ENCODE data around the gene CAT.
"Not testable (repeated sequence)": the region's sequence is repeated elsewhere in the genome, so short reads cannot be mapped to it uniquely, and the experiment has no call there.

The CAT gene

DNA sequence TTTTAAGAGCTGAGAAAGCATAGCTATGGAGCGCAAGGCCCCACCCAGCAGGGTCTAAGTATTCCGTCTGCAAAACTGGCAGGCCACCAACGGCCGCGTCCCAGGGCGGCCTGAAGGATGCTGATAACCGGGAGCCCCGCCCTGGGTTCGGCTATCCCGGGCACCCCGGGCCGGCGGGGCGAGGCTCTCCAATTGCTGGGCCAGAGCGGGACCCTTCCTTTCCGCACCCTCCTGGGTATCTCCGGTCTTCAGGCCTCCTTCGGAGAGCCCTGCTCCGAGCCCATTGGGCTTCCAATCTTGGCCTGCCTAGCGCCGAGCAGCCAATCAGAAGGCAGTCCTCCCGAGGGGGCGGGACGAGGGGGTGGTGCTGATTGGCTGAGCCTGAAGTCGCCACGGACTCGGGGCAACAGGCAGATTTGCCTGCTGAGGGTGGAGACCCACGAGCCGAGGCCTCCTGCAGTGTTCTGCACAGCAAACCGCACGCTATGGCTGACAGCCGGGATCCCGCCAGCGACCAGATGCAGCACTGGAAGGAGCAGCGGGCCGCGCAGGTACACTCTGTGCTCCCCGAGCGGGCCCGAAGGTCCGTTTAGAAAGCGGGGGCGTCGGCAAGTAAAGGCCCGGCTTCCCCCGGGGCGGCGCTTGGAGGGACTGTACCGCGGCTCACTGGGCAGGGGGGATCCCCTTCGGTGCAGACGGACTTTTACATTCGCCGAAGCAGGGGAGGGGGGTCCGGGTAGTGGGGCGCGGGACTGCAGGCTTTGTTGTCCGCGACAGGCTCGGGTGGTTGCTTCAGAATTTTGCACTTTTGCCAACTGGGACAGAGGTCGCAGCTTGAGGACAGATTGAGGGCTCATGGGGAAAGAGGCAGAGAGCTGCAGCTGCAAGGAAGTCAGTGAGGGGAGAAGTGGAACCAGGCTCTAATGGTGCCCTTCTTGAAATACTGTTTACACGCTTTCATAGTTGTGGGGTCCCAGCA, at the start of gene CAT:
TSS of gene CAT (plus strand) at position 406 of the 979 bp plus-strand sequence. CDS start at position 486, 80 bp downstream.
- DNase-seq: peak; percentile 77

DNA sequence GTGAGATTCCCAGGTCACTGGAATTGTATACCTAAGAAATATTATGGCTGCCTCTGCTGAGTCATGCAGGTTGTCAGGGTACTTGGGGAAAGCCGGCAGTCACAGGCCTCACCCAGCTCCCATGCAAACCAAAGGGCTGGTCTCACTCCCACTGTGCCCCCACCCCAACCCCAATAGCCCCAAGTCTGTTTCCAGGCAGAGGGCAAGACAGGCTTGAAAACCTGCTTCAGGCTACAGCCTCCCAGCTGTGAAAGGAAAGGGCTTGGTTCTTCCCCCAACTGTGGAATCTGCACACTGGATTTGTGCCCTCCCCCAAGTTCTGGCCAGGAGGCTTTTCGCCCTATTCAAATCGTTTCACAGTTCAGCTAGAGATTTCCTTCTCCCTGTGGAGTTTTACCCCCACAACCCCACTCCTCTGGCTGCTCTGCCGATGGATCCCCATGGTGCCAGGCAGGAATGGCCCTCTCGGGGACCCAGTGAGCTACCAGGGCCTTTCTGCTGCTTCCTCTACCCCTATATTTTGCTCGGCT, 43.9 kb upstream of the CAT start:
- DNase-seq: no peak

DNA sequence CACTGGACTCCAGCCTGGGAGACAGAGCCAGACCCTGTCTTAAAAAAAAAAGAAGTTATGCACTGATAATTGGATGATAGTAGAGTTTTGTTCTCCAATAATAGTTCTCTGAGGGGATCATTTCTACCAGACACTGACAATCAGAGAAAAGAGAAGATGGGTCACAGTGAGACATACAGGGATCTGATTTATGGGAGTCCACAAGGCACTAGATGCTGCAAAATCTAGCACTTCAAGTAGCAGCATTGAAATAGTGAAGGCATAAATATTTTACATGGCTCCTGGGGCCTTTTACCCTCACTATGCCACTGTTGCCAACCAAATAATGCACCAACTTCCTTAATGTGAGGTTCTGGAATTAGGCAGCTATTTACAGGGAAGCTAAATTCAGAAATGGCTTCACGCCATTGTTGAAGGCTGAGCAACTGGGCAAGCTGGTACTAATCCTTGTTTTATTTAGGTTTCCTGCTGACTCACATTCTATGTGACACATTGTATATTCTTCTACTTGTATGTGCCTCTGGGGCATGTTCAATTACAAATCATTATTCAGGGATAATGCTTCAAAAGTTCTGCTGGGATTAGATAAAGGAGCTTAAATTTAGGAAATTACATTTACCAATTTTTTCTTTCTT, 42.7 kb upstream of the CAT start:
- DNase-seq: no peak

DNA sequence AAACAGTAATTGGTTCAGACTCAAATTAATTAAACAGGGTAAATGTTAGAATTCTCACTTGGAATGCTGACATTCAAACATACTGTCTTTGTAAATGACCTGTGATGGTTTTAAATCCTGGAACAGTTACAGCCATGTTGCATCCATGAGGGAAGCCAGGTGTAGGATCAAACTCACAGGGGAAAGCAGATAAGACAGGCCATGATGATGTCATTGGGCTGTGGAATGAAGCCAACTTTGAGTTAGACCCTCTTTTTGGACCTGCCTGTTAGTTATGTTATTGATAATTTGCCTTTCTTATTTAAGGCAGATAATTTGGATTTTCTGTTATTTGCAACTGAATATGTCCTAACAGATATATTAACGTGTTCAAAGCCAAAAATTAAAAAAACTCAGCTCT, 41.6 kb upstream of the CAT start:
- no peak for DNase-seq

DNA sequence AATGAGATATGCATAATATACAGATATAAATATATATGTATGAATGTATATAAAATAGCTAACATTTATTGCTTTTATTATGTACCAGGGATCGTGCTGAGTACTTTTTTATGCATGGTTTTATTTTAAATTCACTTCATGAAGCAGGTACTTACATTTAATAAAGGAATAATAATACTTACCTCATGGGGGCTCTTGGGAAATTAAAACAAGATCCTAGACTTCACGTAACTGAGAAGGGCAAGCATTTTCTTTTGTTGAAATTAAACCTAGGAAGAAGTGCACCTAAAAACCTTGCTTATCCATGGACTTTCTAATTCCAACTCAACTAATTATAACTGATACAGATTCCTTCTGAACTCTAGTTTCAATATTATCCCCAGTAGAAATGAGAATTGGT, 40.9 kb upstream of the CAT start:
- DNase-seq: no peak

DNA sequence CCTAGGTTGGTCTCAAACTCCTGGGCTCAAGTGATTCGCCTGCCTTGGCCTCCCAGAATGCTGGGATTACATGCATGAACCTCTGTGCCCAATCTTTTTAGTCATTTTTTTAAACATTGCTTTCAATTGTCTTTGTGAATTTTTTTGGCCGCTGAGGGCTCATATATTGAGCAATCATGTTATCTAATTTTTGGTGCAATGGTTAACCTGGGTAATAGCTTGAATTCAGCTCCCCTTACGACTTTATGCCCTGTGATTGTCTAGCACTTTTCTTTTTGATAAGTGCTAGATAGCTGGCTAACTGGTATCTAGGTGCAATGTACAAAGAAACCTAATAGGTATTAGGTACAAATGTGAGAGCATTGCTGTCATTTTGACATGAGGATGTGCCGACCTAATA, 35.3 kb upstream of the CAT start:
- no peak for DNase-seq

DNA sequence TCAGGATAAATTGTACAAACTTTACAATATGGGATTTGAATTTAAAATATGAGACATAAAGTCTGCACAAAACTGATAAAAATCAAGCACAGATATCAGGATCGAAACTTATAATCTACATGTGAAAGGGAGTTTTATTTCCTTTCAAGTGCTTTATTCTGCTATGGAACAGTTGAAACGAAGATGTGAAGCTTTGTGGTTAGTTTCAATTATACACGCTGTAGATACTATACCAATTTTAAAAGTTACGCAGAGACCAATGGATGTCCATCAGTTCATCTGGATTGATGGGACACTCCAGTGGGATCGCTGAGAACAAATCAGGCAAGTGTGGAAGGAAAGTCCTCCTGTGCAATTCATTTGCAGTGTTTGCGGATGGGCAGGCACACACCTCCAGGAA, 34.5 kb upstream of the CAT start:
- DNase-seq: no peak

DNA sequence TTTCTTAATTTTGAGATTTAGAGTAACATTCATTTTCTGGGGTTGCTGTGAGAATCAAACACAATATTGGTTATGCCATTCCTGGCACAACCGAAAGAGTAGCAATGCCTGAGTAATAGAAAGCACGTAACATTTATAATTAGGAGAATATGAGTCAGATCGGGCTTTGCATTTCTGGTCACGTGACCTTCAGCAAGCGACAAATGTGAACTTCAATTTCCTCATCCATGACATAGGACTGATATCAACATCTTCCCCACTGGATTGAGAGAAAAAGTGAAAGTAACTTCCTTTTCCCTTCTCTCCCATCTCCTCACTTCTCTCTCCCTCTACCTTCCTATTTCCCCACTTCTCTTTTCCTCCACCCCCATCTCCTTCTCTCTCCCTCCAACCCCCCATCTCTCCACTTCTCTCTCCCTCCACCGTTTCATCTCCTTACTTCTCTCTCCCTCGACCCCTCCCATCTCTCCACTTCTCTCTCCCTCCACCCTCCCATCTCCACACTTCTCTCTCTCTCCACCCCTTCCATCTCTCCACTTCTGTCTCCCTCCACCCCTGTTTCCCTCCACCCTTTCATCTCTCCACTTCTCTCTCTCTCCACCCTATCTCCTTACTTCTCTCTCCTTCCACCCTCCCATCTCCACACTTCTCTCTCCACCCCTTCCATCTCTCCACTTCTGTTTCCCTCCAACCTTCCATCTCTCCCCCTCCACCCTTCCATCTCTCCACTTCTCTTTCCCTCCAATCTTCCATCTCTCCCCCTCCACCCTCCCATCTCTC, 33.5 kb upstream of the CAT start:
- DNase-seq: no peak

DNA sequence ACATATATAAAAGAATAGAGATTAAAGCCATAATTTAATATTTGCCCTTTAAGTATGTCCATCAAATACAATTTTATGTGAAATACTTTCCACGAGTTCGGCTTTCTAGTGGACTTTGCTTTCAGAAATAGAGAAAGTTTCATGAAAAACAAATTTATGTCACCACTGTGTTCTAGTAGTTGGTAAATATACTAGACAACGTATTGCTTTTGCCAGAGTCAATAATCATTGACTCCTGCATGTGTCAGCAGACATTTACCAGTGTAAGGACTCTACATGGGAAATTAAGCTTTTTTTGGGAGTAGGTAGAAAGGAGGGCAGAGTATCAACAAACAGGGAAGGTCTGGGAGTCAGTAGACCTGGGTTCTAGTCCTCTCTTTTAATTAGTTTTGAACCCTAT, 32.3 kb upstream of the CAT start:
- no peak for DNase-seq

DNA sequence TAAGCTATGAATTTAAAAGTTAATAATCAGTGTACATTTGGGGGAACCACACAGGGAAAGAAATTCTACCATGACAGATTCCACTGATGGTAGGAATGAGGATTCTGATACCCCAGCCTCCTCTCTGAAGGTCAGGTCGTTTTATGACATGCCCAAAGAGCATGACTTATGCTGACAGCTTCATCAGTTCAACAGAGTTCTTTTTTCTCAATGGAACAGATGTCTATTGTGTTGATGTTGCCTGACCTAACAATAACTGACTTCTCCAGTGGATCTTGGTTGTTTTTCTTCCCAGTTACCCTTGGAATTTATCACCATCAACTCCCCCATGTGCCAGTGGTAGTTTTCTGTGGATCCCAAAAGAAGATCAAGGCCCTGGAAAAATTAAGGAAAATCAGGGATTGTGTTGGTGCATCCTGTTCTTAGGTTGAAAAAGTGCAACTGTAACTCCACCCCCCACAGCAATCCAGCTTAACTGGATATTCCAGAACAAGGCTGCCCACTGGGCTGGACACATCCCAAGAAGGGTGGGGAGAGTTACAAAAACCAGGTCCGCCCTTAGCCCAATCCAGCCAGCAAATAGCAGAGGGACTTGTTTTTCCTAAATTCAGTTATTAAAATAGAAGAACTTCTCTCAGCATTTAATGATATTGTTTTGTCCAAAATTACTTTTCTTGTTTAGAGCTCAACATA, 31.5 kb upstream of the CAT start:
- no peak for DNase-seq

DNA sequence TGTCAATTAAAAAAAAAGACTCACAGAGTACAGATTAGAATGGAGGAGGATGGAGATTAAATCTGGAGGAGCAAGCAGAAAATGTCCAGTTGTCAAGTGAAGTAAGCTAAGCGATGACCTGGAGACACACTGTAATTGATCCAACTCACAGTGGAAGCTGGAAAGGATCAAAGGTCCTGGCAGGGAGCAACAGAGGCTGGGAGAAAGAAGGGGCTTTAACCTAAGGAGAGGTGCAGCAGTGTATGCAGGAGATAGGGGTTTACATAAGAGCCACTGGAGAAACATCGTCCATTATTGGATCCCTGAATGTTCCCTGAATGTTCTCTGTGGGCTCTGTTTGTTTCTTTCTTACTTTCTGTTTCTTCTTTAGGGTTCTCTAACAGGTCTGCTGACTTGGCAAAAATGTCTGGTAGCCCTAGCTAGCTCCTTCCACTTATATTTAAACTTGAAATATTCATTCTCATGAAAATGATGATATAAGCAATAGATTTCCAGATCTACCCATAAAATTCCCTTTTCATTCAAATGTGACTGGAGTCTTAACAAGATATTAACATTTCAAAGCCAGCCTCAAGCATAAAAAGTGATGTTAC, 30.1 kb upstream of the CAT start:
- no peak for DNase-seq

DNA sequence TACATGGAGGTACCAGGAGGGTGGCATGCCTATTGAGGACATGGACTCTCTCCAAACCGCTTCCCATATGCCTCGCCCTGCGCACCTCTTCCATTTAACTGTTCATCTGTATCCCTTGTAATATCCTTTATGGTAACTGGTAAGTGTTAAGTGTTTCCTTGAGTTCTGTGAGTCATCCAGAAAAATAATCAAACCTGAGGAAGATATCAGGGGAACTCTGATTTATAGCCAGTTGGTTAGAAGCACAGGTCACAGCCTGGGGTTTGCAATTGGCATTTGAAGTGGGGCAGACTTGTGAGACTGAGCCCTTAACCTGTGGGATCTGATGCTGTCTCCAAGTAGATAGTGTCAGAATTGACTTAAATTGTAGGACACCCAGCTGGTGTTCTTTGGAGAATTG, 27.6 kb upstream of the CAT start:
- no peak for DNase-seq

DNA sequence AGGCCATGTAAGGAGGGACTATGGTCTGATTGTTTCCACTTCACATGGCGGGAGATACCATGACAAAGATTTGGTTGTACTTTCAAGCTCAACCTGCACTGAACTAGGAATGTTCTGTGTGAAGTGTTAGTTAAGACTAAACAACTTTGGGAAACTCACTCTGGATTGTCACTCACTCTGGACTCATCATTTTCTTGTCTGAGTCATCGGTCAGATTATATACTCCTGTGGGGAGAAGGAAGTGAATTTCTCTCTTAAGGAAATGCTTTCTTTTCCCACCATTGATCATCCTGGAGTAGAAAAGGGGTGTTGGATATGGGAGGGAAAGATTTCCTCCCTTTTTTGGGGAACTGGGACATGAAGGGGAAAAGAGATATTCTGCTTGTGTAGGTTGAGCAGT, 26.9 kb upstream of the CAT start:
- DNase-seq: no peak

DNA sequence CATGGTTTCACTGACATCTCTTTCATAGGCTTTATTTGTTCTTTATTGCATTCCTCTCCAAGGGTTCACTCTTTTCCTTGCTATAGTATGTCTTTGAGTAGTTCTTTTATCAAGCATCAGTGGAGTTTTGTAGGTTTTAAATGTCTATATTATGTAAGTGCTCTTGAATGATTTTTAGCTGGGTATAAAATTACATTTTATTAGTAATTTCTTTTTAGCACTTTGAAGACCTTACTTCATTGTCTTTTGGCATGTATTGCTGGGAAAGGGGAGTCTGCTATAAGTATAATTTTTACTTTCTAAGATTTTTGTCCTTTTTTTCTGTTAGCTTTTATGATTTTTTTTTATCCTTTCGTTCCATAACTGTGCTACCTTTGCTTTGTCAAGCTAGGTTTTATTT, 25.5 kb upstream of the CAT start:
- DNase-seq: no peak

DNA sequence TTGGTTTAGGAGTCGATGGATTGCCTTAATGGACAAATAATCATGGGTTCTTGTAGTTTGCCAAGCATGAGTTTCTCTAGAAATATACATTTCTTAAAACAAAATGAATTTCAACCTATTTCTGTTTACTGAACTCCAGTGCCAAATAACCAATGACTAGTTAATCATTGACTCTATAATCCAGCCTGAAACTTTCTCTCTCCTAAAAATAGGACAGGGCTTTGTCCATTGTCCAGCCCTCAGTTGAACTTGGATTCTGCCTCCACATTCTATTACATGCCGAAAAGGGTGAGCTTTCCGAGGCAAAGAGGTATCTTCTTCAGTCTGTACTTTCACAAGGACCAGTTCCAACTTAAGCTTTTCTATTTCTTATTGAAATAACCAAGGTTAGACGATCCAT, 23.2 kb upstream of the CAT start:
- no peak for DNase-seq

DNA sequence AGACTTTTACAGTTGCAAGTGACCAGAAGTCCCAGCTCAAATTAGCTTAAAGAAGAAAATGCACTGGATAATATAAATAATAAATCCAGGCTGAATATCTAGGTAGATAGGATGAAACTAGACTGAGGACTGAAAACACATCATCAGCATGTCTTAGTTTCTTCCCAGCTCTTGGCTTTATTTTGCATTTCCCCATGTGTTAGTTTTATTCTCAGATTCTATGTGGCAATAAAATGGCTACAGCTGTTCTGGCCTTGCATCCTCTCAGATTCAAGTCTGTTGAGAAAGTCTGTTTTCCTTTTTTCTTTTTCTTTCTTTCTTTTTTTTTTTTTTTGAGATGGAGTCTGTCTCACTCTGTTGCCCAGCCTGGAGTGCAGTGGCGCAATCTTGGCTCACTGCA, 22.6 kb upstream of the CAT start:
- no peak for DNase-seq

DNA sequence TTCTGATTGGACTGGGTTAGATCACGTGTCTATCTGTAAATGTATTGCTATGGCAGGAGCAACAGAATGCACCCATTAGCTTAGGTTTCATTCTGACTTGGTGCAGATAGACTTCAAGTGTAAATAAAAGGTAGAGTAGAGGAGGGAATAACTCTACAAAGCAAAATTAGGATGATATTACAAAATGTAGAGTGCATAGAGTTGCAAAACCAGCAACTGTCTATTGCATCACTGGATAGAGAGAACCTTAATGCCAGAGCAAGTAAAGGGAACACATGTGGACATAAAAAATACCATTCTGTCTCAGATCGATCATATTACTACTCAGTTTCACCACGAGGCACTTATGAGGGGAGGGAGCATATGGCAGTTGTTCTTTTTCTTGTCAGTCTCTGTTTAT, 22.0 kb upstream of the CAT start:
- DNase-seq: no peak

DNA sequence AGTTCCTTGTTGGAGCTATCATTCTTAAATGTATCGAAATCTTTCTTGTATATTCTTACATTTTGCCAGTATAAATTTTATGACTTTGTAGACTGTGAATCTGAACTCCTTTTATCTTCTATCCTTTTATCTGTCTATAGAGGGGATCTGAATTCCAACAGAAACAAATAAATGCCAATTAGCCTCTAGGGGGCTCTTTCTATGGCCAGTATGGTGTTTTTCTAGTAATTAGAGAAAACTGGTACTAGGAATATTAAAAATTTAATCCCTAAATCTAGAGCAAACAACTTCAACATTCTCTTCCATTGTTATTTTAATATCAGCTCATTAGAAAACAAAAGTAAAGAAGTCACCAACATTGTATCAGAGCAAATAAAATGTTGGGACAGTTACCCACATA, 21.5 kb upstream of the CAT start:
- no peak for DNase-seq

DNA sequence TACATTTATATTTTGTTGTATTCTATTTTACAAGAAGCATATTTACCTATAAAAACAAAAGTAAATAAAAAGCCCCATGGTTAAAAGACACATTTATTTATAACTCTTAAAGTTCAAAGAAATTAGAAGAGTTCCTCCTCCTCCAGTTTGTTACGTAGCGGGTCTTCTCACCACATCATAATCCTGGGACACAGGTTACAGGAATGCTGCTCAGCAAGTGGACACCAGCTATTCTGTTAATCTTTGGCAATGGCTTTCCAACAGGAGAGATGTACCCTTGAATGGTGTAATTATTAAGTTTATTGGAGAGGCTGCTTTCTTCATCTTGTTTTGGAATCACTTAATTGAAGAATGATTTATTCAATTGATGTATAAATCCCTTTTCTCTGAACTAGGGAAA, 19.6 kb upstream of the CAT start:
- no peak for DNase-seq

DNA sequence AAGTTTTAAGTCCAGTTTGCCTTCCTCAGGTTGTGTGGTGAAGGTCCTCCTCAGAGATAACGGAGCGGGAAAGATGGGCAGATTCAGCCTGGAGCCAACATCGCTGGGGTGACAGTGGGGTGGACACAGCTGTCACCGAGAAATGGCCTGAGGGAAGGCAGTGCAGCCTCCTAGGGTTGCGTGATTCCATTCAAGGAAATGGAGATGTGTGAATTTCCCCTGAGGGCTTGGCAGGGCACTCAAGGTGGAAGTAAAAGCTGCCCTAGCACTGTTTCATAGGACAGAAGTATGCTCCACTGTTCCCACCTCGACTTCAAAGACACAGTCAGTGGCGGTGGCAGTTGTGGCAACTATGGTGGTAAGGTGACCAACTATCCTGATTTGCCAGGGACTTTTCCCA, 15.4 kb upstream of the CAT start:
- no peak for DNase-seq

DNA sequence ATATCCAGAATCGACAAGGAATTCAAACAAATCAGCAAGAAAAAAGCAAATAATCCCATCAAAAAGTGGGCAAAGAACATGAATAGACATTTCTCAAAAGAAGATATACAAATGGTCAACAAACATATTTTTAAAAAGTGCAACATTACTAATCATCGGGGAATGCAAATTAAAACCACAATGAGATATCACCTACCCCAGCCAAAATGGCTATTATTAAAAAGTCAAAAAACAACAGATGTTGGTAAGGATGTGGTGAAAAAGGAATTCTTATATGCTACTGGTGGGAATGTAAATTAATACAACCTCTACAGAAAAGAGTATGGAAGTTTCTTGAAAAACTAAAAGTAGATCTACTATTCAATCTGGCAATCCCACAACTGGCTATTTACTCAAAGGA, 13.9 kb upstream of the CAT start:
- DNase-seq: not testable (repeated sequence)

DNA sequence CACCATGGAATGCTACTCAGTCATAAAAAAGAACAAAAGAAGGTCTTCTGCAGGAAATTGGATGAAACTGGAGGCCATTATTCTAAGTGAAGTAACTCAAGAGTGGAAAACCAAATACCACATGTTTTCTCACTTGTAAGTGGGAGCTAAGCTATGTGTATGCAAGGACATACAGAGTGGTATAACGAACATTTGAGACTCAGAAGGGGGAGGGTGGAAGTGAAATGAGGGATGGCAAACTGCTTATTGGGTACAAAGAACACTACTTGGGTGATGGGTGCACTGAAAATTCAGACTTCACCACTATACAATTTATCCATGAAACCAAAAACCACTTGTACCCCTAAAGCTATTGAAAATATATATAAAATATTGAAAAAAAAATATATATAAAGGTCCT, 13.4 kb upstream of the CAT start:
- no peak for DNase-seq

All from 8988T (cell line).